Transverse colon (tissue), 3 donors: ENCODE results near the gene STAB2.

ENCODE experiments used
- POLR2A ChIP-seq: fragments of 450-650 bp; IDR thresholded peaks from one replicate; pipeline ENCODE4 v1.6.1; 2016; ENCODE audit warnings: antibody characterized with exemption, mild to moderate bottlenecking, moderate library complexity
- TF ChIP-seq, protein P1 (sequence below), 5 experiments: fragments of 200-600 bp in 3 of 5; fragments of 450-650 bp in 2 of 5; sonication (generic) in 3 of 5; IDR thresholded peaks; 1 replicate in 2 of 5; 2 replicates in 3 of 5; pipeline ENCODE4 v1.5.1; 2016 to 2017; ENCODE audit warnings: antibody characterized with exemption in 5 of 5, inconsistent platforms in 3 of 5, mild to moderate bottlenecking in 2 of 5, moderate library complexity in 1 of 5

DNA sequence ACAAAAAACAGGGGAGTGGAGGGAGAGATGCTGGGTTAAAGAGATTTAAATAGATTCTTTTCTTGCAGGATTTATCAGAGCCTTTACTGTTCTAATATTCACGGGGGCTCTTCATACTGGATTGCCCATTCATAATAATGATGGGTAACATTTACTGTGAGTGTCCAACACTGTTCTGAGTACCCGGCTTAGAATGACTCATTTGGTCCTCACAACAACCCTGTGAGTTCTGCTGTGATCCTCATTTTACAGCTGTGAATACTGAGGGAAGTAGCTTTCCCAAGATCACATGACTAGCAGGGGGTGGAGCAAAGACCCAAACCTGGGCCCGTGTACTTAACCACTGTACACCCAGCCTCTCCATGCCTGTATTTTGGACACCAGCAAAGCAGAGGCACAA is 140.6 kb downstream of the STAB2 start:
- TF ChIP-seq, protein P1, sequence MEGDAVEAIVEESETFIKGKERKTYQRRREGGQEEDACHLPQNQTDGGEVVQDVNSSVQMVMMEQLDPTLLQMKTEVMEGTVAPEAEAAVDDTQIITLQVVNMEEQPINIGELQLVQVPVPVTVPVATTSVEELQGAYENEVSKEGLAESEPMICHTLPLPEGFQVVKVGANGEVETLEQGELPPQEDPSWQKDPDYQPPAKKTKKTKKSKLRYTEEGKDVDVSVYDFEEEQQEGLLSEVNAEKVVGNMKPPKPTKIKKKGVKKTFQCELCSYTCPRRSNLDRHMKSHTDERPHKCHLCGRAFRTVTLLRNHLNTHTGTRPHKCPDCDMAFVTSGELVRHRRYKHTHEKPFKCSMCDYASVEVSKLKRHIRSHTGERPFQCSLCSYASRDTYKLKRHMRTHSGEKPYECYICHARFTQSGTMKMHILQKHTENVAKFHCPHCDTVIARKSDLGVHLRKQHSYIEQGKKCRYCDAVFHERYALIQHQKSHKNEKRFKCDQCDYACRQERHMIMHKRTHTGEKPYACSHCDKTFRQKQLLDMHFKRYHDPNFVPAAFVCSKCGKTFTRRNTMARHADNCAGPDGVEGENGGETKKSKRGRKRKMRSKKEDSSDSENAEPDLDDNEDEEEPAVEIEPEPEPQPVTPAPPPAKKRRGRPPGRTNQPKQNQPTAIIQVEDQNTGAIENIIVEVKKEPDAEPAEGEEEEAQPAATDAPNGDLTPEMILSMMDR (IDR thresholded peaks at IDR 0.05) = no peak
- TF ChIP-seq POLR2A = no peak
